ENCODE data around the gene LRFN5.
"Not testable (repeated sequence)": the region's sequence is repeated elsewhere in the genome, so short reads cannot be mapped to it uniquely, and the experiment has no call there.

LRFN5 gene

GRCh38 chr14:41718477-41719166, 111.9 kb downstream of the LRFN5 start:
- no peak overlapping the region for H3K4me3 ChIP-seq (ENCODE audit: control insufficient read depth, low read depth, low read length)
- TF ChIP-seq, protein P1, sequence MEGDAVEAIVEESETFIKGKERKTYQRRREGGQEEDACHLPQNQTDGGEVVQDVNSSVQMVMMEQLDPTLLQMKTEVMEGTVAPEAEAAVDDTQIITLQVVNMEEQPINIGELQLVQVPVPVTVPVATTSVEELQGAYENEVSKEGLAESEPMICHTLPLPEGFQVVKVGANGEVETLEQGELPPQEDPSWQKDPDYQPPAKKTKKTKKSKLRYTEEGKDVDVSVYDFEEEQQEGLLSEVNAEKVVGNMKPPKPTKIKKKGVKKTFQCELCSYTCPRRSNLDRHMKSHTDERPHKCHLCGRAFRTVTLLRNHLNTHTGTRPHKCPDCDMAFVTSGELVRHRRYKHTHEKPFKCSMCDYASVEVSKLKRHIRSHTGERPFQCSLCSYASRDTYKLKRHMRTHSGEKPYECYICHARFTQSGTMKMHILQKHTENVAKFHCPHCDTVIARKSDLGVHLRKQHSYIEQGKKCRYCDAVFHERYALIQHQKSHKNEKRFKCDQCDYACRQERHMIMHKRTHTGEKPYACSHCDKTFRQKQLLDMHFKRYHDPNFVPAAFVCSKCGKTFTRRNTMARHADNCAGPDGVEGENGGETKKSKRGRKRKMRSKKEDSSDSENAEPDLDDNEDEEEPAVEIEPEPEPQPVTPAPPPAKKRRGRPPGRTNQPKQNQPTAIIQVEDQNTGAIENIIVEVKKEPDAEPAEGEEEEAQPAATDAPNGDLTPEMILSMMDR (IDR thresholded peaks at IDR 0.05; ENCODE audit: control insufficient read depth, insufficient read depth, low read depth, low read length, missing control alignments): no peak
- no peak for DNase-seq (ENCODE audit: low read depth)

DNA sequence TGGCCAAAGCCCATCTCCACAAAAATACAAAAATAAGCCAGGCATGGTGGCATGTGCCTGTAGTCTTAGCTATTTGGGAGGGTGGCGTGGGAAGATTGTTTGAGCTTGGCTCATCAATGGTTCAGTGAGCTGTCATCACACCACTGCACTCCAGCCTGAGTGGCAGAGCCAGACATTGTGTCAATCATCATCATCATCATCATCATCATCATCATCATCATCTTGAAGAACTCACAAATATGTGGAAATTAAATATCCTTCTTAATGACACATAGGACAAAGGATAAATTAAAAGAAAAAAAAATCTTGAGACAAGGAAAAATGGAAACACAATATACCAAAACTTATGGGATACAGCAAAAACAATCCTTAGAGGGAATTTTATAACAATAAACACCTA, 132.5 kb downstream of the LRFN5 start:
- H3K4me3 ChIP-seq (ENCODE audit: control insufficient read depth, low read depth, low read length): no peak overlapping the region
- TF ChIP-seq, protein P1 (IDR thresholded peaks at IDR 0.05; ENCODE audit: control insufficient read depth, insufficient read depth, low read depth, low read length, missing control alignments): no peak
- no peak for DNase-seq (ENCODE audit: low read depth)

DNA sequence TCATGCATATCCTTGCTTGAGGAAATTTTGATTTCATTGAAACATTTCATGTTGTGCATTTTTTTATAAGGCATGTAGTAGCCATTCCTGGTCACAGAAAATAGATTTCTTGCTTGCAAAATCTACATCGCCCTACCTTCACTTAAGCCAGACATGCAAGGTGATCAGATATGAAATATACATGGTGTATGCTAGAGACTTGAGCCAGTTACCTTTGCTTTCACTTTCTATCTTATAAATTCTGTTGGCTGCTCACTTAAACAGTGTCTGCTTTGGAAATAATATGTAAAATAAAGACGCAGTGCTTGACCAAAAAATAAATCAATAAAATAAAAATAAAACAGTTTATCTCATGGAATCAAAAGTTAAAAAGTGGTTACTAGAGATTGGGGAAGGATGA, 136.5 kb downstream of the LRFN5 start:
- no peak overlapping the region for H3K4me3 ChIP-seq (ENCODE audit: control insufficient read depth, low read depth, low read length)
- TF ChIP-seq, protein P1 (IDR thresholded peaks at IDR 0.05; ENCODE audit: control insufficient read depth, insufficient read depth, low read depth, low read length, missing control alignments): no peak
- DNase-seq (ENCODE audit: low read depth): no peak

GRCh38 chr14:41749429-41749828, 142.8 kb downstream of the LRFN5 start:
- no peak for DNase-seq (ENCODE audit: low read depth)
- no peak overlapping the region; the same call in 1 of the 2 replicates for H3K4me3 ChIP-seq (ENCODE audit: control insufficient read depth, low read depth, low read length)
- TF ChIP-seq, protein P1 (IDR thresholded peaks at IDR 0.05; ENCODE audit: control insufficient read depth, insufficient read depth, low read depth, low read length, missing control alignments): no peak

GRCh38 chr14:41750575-41750974, 143.9 kb downstream of the LRFN5 start:
- TF ChIP-seq, protein P1 (IDR thresholded peaks at IDR 0.05; ENCODE audit: control insufficient read depth, insufficient read depth, low read depth, low read length, missing control alignments): peak; percentile 13
- not testable (repeated sequence) for DNase-seq (ENCODE audit: low read depth); H3K4me3 ChIP-seq (ENCODE audit: control insufficient read depth, low read depth, low read length)

- no peak for DNase-seq (ENCODE audit: low read depth)
- no peak overlapping the region for H3K4me3 ChIP-seq (ENCODE audit: control insufficient read depth, low read depth, low read length)
- TF ChIP-seq, protein P1 (IDR thresholded peaks at IDR 0.05; ENCODE audit: control insufficient read depth, insufficient read depth, low read depth, low read length, missing control alignments): no peak
These were observed 151.5 kb downstream of the LRFN5 start for GRCh38 chr14:41758011-41758665.
